NCI-H345 treated with DMSO at 0.1 percent for 48 hours (cell line): ENCODE measurements around the gene MEIS3.

ENCODE experiments used
- DNase-seq: peaks from one replicate; lab custom pipeline; 2025; ENCODE audit not compliant: unreplicated experiment; lab: John Stamatoyannopoulos, UW

Gene MEIS3

DNA sequence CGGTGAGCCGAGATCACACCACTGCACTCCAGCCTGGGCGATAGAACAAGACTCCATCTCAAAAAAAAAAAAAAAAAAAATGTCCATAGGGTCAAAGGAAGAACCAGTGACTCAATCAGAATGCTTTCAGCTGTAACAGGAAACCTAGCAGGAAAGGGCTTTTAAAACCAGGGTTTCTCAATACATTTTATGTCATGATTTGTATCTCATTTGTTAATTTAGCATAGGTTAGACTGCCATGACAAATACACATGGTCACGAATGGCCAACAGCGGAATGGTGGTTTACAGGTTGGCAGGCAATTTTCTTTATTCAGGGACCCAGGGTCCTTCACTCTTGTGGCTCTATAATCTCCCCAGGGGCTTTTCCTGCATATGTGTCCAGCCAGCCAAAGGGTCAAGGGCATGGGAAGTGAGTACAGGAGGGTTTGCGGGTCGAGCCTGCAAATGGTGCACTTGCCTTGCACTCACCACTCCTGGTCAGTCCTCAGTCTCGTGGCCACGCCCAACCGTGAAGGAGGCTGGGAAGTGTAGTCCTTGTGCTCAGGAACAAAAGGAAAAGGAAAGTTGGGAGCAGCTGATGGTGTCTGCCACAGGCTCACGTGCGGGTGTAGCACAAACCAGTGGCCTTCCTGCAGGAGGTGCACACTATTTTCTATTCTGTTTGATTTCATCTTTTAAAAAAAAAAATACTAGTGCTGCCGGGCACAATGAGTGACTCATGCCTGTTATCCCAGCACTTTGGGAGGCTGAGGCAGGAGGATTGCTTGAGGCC lies 55.4 kb downstream of the MEIS3 start:
- DNase-seq, result no peak

GRCh38 chr19:47362321-47362720 lies 57.0 kb downstream of the MEIS3 start:
- DNase-seq, result no peak

DNA sequence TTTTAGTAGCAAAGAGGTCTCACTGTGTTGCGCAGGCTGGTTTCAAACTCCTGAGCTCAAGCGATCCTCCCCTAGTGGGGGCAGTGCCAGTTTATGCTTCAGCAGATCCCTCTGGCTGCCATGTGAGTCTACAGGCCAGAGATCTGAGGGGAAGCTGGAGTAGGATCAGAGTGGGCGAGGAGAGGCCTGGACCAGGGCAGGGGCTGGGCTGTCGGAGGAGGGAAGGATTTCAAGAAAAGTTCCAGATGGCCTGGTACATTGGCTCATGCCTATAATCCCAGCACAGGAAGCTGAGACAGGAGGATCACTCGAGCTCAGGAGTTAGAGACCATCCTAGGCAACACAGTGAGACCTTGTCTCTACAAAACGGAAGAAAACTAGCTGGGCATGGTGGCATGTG lies 60.4 kb downstream of the MEIS3 start:
- DNase-seq, result no peak

GRCh38 chr19:47357788-47358680 lies 61.3 kb downstream of the MEIS3 start:
- no peak for DNase-seq

GRCh38 chr19:47356900-47357299 lies 62.4 kb downstream of the MEIS3 start:
- DNase-seq, result no peak

DNA sequence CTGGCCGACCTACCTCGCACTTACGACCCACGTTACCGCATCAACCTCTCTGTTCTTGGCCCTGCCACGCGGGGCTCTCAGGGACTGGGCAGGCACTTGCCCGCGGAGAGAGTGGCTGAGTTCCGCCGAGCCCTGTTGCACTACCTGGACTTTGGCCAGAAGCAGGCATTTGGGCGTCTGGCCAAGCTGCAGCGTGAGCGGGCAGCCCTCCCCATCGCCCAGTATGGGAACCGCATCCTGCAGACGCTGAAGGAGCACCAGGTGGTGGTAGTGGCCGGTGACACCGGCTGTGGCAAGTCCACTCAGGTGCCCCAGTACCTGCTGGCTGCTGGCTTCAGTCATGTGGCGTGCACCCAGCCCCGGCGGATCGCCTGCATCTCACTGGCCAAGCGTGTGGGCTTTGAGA lies 66.0 kb downstream of the MEIS3 start:
- DNase-seq, result no peak
